ENCODE measurements around the gene APOB. TPM values are rescaled to one million over a fixed set of nuclear protein-coding genes. Genes with fewer than 3 reads are reported as not detected.

Gene APOB
- total RNA-seq: 10 to 100 TPM; 25.1 to 48.1 TPM
- long read RNA-seq, partial matches to known transcripts: 24 of 32 reads
- long read RNA-seq, other reads (novel, unspliced or antisense): 8 of 32 reads

DNA sequence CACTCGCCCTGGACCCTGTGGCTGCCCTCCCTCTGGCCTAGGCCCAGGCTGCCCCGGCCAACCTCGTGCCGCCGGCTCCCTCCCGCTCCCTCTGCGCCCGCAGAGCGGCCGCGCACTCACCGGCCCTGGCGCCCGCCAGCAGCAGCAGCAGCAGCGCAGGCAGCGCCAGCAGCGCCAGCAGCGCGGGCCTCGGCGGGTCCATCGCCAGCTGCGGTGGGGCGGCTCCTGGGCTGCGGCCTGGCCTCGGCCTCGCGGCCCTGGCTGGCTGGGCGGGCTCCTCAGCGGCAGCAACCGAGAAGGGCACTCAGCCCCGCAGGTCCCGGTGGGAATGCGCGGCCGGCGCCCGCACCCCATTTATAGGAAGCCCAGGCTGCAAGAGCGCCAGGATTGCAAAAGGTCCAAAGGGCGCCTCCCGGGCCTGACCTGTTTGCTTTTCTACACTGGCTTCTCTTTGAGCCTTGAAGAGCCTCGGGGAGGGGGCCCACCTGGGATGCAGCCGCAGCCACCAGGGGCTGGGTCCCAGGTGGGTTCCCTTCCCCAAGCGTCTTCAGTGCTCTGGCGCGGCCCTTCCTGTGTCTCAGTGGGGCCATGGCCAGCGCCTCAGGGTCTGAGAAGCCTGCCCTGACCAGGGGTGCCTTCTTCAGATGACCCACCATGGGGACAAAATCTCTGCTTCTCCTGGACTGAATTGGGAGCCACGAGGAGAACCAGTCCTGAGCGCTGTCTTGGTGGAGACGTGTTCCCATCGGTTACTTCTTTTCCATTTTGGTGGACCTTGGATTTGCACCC, at the start of gene APOB:
Gene APOB, minus strand, starts transcription at position 330 of the 789 bp plus-strand sequence. Its CDS starts 128 bp downstream, at position 202.
- no peak for DNase-seq
- intact Hi-C loops (cut with DNase I): loop anchor here (2.0 to 10.0 kb wide), 2 partner anchors 271 to 273 kb away; no protein-coding TSS in a partner anchor
- peak; percentile 16 to 44 for ATAC-seq

DNA sequence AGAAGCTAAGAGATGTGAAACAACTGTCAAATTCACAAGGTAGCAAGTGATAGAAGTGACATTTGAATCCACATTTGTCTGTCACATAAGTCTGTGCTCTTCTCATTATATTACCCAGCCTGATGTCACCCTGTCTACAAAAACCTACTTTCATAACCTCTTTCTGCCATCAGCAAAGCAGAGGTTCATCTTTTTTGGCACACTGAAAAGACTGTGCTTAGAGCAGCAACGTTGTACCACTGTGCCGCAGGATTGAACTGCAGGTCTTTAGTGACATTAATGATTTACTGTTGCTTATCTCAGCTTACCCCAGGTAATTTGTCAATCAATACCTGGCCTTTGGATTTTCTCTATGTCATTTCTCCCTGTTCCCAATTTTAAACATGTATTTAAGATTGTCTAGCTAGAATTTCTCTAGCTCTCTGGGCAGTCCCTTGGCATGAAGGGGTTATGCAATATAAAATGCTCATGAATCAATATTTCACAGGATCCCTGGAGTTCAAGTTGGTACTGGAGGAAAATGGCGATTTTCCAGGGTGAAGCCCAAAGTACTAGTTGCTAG, 48.5 kb upstream of the APOB start:
- DNase-seq (no peak), ATAC-seq (no peak)
- intact Hi-C loops (cut with DNase I): no loop called here

GRCh38 chr2:21084401-21084800, 40.5 kb upstream of the APOB start:
- intact Hi-C loops (cut with DNase I): no loop called here
- ATAC-seq: no peak
- no peak for DNase-seq

DNA sequence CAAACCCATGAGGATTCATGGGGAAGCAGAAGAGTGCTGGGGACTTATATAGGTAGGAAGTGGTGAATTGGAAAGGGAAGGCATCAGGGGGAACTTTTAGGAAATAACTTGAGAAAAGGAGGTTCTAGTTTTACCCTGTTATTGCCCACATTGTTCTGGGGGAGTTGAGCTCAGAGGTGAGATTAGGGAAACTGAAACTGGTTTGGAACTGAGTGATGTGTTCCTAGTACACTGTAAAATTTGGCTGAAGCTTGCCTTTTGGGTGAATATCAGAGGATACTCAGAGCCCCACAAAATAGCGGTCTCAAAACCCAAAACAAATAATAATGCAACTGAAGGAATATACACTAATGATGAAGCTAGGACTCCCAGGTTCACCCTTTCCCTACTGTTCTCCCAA, 39.6 kb upstream of the APOB start:
- intact Hi-C loops (cut with DNase I): no loop called here
- DNase-seq (no peak), ATAC-seq (no peak)

DNA sequence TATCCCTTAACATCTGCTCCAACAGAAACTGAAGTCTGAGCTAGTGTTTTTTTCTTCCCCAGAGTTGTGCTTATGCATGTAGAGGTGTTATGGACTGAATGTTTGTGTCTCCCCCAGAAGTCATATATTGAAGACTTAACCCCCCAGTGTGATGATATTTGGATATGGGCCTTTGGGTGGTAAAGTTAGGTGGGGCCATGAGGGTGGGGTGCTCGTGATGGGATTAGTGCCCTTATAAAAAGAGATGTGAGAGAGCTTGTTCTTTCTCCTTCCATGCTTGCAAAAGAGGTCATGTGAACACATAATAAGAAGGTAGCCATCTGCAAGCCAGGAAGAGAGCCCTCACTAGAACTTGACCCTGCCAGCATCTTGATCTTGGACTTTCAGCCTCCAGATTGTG, 34.4 kb upstream of the APOB start:
- ATAC-seq (no peak), DNase-seq (no peak)
- intact Hi-C loops (cut with DNase I): no loop called here

GRCh38 chr2:21072477-21073242, 28.8 kb upstream of the APOB start:
- no peak for ATAC-seq
- no peak for DNase-seq
- intact Hi-C loops (cut with DNase I): no loop called here

- DNase-seq (no peak), ATAC-seq (no peak)
- intact Hi-C loops (cut with DNase I): no loop called here
Observed at GRCh38 chr2:21070341-21071257, 26.7 kb upstream of the APOB start.

GRCh38 chr2:21069746-21070340, 26.0 kb upstream of the APOB start:
- DNase-seq (no peak), ATAC-seq (no peak)
- intact Hi-C loops (cut with DNase I): no loop called here

GRCh38 chr2:21067859-21068537, 24.1 kb upstream of the APOB start:
- ATAC-seq: no peak
- intact Hi-C loops (cut with DNase I): no loop called here

DNA sequence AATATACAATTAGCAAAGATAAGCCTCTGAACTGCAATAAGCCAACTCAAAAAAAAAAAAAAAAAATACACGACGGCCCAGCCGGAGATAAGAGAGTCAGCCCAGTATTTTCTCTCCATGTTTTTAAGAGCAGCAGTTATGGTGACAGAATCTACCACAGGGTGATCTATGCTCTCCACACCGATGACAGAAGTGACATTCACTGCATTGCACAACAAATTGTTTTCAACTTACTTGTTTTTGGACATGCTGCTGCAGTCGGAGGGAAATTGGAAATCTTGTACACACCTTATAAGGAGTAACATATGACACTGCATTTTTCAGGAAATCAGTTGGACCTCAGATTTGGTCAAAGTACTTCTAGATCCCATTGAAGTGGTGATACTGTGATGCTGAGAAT, 23.3 kb upstream of the APOB start:
- no peak for DNase-seq
- intact Hi-C loops (cut with DNase I): no loop called here
- no peak for ATAC-seq

More at GRCh38 chr2:21067859-21068537, 24.1 kb upstream of the APOB start:
- no peak for DNase-seq

DNA sequence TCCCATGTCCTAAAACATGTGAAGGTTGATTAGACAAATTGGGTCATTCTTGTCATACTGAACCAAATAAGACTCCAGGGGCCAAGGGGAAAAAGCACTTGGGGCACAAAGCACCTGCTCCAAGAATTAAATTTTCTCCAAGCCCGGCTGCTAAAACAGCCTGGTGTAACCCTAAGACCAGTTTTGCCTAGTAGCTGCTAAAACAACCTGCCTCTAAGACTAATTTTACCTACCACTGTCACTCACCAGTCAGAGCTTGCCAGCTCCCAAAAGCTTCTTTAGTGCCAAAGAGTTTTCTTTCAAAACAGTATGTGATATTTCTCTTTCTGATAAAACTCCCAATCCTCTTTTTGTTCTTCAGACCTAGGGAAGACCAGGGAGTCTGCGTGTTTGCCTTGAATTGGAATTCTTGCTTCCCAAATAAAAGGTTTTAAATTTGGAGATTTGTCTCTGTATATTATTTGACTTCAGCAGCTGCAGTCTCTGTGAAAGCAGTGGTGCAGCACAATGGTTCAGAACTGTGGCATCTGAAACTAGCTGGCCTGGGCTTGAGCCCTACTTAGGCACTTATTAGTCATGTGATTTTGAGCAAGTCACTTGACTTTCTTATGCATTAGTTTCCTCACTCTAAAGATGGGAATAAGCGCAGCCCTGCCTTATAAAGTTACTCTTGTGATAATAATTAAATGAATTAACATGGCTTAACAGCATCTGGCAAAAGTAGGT, 16.2 kb upstream of the APOB start:
- ATAC-seq (no peak), DNase-seq (no peak)
- intact Hi-C loops (cut with DNase I): no loop called here

- DNase-seq (no peak), ATAC-seq (no peak)
- intact Hi-C loops (cut with DNase I): no loop called here
Observed at GRCh38 chr2:21057097-21057496, 13.2 kb upstream of the APOB start.

DNA sequence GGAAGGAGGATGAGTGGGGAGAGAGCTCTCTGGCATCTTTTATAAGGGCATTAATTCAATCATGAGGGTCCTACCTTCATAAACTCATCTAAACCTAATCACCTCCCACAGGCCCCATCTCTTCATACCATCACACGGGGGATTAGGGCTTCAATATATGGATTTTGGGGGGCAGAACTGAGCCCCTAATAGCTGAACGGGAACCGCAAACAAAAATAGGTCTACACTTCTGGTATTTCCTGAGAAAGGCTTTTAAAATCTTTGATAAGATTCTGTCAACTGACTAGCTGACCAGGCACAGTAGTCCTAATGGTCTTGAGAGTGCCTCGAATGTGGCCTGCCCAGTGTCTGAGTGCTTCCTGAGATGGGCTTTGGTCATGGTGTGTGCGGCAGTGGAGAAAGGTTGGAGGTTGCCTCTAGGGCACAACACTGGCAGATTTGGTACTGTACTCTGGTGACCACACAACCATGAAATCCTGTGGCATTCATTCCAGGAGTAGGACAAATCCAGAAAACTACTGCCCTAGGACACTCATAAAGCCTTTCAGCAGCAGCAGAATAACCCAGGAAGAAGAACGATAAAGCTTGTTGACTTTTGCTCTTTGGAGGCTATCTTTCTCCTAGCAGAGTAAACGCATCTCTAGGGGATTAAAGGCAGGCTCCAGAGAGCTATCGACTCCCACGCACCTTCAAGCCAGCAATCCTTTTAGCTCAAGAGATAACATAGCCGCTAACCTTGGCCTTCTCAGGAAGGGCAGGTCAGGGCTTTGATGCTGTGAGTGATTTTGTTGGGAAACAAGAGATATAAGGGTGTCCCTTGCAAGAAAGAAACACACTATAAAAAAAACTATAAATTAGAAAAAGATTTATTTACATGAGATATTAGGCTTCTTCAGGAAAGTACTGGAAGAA, 12.3 kb upstream of the APOB start:
- intact Hi-C loops (cut with DNase I): no loop called here
- no peak for DNase-seq
- ATAC-seq: no peak

- no peak for ATAC-seq
- intact Hi-C loops (cut with DNase I): no loop called here
- no peak for DNase-seq
Observed at GRCh38 chr2:21055451-21055850, 11.6 kb upstream of the APOB start.

DNA sequence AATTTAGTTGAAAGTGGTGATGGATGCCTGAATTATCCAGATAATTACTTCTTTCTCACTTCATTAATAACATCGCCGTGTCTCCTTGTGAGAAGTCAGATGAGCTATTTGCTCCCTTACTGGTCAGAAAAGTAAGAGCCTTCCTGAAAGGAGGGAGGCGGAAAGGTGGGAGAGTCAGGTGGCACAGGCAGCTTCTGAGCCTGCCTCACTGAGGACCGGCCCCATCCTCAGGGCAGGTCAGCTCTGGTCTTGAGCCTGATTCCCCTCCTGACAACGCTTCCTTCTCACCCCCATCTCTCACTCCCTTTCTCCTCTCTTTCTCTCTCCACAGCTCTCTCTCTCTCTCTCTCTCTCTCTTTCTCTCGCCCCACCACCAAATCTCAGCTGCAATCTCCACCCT, 10.1 kb upstream of the APOB start:
- ATAC-seq (no peak), DNase-seq (no peak)
- intact Hi-C loops (cut with DNase I): no loop called here

DNA sequence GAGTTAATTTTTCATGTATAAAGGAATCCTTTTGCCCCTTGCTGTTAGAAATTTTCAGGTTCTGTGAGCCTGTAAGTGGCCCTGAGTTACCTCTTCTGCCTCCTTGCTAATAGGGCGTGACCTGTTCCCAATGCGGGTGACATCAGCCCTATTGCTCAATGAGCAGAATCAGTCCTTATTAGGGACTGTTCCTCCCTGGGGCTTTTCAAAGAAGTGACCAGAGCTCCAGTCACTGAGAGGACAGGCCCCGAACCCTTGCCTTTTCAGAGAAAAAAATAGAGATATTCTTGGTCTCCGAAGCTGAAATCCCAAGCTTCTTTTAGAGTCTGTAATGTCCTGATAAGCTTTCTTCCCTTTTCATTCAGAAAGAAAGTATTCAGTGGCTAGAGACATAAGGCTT, 8.2 kb upstream of the APOB start:
- DNase-seq (no peak), ATAC-seq (peak in 1 of 2 donors; percentile 41)
- intact Hi-C loops (cut with DNase I): no loop called here
